ENCODE results near the gene MFNG. TPM values are rescaled to one million over a fixed set of nuclear protein-coding genes. Genes with fewer than 3 reads are reported as not detected.

MFNG gene
- total RNA-seq, 1 donor = 0.72 TPM

GRCh38 chr22:37498289-37498909, 12.2 kb upstream of the MFNG start:
- Histone ChIP-seq H2AFZ (ENCODE audit: low read length) (no peak overlapping the region), H3K79me2 (ENCODE audit: insufficient read depth, low read length) (no peaks in the 10 kb centered on the region), H4K20me1 (ENCODE audit: insufficient read depth, low read length) (peaks cover 6% of the 10 kb centered on the region), H3K27ac (ENCODE audit: low read depth, low read length) (no peak overlapping the region), H3K4me1 (ENCODE audit: insufficient read depth, low read length) (peaks cover 28% of the 10 kb centered on the region), H3K4me3 (ENCODE audit: insufficient read depth, low read length) (no peak overlapping the region), H3K9me3 (ENCODE audit: low read depth, low read length) (no peaks in the 10 kb centered on the region), H3K36me3 (ENCODE audit: insufficient read depth, low read length) (peaks cover 32% of the 10 kb centered on the region), H3K27me3 (ENCODE audit: insufficient read depth, low read length) (no peaks in the 10 kb centered on the region), H3K4me2 (ENCODE audit: insufficient read depth, low read length) (no peak overlapping the region)
- no peak for DNase-seq (ENCODE audit: insufficient read length, low spot score, missing footprints)
- TF ChIP-seq, protein P1, sequence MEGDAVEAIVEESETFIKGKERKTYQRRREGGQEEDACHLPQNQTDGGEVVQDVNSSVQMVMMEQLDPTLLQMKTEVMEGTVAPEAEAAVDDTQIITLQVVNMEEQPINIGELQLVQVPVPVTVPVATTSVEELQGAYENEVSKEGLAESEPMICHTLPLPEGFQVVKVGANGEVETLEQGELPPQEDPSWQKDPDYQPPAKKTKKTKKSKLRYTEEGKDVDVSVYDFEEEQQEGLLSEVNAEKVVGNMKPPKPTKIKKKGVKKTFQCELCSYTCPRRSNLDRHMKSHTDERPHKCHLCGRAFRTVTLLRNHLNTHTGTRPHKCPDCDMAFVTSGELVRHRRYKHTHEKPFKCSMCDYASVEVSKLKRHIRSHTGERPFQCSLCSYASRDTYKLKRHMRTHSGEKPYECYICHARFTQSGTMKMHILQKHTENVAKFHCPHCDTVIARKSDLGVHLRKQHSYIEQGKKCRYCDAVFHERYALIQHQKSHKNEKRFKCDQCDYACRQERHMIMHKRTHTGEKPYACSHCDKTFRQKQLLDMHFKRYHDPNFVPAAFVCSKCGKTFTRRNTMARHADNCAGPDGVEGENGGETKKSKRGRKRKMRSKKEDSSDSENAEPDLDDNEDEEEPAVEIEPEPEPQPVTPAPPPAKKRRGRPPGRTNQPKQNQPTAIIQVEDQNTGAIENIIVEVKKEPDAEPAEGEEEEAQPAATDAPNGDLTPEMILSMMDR (IDR thresholded peaks at IDR 0.05; ENCODE audit: extremely low read depth, low read depth, low read length) = peak; percentile 22

DNA sequence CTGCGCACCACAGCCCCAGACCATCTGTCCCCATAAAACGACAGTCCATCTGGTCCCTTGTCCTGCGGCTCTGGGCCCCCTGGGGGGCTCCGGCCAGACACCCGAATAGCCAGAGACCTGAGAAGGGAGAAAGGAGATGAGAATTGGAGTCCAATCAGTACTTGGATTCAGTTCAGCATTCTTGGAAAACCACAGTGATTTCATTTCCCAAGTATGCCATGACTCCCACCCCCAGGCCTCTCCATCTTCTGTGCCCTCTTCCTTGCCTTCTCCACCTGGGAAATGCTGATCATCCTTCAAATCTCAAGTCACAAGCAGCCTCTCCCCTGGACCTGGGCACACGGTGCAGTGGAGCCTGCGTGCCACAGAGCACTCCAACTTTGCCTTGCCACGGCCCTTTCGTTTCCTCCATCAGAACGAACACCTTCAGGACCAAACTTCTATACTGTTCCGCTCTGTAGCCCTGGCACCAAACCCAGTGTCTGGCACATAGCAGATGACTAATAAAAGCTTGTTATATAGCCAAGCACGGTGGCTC, 10.9 kb upstream of the MFNG start:
- H3K4me3 ChIP-seq (ENCODE audit: insufficient read depth, low read length) = no peak overlapping the region
- peak overlapping the region; percentile 67 for H2AFZ ChIP-seq (ENCODE audit: low read length)
- H3K4me1 ChIP-seq (ENCODE audit: insufficient read depth, low read length) = peaks cover 28% of the 10 kb centered on the region
- peaks cover under 1% of the 10 kb centered on the region for H4K20me1 ChIP-seq (ENCODE audit: insufficient read depth, low read length)
- H3K27ac ChIP-seq (ENCODE audit: low read depth, low read length) = peak overlapping the region; percentile 80
- H3K36me3 ChIP-seq (ENCODE audit: insufficient read depth, low read length) = peaks cover 26% of the 10 kb centered on the region
- H3K79me2 ChIP-seq (ENCODE audit: insufficient read depth, low read length) = no peaks in the 10 kb centered on the region
- TF ChIP-seq, protein P1 (IDR thresholded peaks at IDR 0.05; ENCODE audit: extremely low read depth, low read depth, low read length) = no peak
- no peaks in the 10 kb centered on the region for H3K9me3 ChIP-seq (ENCODE audit: low read depth, low read length)
- peak; percentile 99 for DNase-seq (ENCODE audit: insufficient read length, low spot score, missing footprints)
- H3K4me2 ChIP-seq (ENCODE audit: insufficient read depth, low read length) = peak overlapping the region; percentile 54
- H3K27me3 ChIP-seq (ENCODE audit: insufficient read depth, low read length) = no peaks in the 10 kb centered on the region

DNA sequence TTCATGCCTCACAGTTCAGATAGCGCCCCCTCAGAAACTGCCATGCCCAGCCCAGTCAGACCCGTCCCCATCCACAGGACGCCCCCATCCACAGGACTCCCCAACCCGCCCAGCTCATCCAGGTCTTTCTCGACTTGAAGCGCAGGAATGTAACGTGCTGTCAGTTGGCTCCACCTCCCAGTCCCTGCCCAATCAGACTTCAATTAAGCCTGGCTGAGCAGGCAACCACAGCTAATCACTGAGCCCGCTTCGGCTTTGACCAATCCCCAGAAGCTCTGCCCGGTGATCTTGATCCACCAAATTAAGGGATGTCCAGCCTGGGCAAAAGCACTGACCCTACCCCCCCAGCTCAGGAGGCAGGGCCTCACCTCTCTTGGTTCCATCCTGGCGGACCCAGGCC, 10.5 kb upstream of the MFNG start:
- no peaks in the 10 kb centered on the region for H3K79me2 ChIP-seq (ENCODE audit: insufficient read depth, low read length)

GRCh38 chr22:37493979-37494378, 7.8 kb upstream of the MFNG start:
- no peak overlapping the region for H3K4me2 ChIP-seq (ENCODE audit: insufficient read depth, low read length)
- H3K27ac ChIP-seq (ENCODE audit: low read depth, low read length) = no peak overlapping the region
- no peak for DNase-seq (ENCODE audit: insufficient read length, low spot score, missing footprints)
- TF ChIP-seq, protein P1 (IDR thresholded peaks at IDR 0.05; ENCODE audit: extremely low read depth, low read depth, low read length) = no peak
- no peaks in the 10 kb centered on the region for H3K9me3 ChIP-seq (ENCODE audit: low read depth, low read length)
- H2AFZ ChIP-seq (ENCODE audit: low read length) = no peak overlapping the region
- H3K27me3 ChIP-seq (ENCODE audit: insufficient read depth, low read length) = no peaks in the 10 kb centered on the region
- no peaks in the 10 kb centered on the region for H3K79me2 ChIP-seq (ENCODE audit: insufficient read depth, low read length)
- no peaks in the 10 kb centered on the region for H4K20me1 ChIP-seq (ENCODE audit: insufficient read depth, low read length)
- H3K36me3 ChIP-seq (ENCODE audit: insufficient read depth, low read length) = peaks cover 22% of the 10 kb centered on the region
- no peak overlapping the region for H3K4me3 ChIP-seq (ENCODE audit: insufficient read depth, low read length)
- H3K4me1 ChIP-seq (ENCODE audit: insufficient read depth, low read length) = peaks cover 16% of the 10 kb centered on the region

More for the DNA sequence above, 10.5 kb upstream of the MFNG start:
- peak overlapping the region; percentile 80 for H3K27ac ChIP-seq (ENCODE audit: low read depth, low read length)
- H3K4me2 ChIP-seq (ENCODE audit: insufficient read depth, low read length) = peak overlapping the region; percentile 54
- no peaks in the 10 kb centered on the region for H4K20me1 ChIP-seq (ENCODE audit: insufficient read depth, low read length)
- H3K36me3 ChIP-seq (ENCODE audit: insufficient read depth, low read length) = peaks cover 26% of the 10 kb centered on the region
- H3K4me1 ChIP-seq (ENCODE audit: insufficient read depth, low read length) = peaks cover 23% of the 10 kb centered on the region
- H2AFZ ChIP-seq (ENCODE audit: low read length) = no peak overlapping the region
- H3K4me3 ChIP-seq (ENCODE audit: insufficient read depth, low read length) = no peak overlapping the region
- TF ChIP-seq, protein P1 (IDR thresholded peaks at IDR 0.05; ENCODE audit: extremely low read depth, low read depth, low read length) = no peak
- no peaks in the 10 kb centered on the region for H3K9me3 ChIP-seq (ENCODE audit: low read depth, low read length)
- DNase-seq (ENCODE audit: insufficient read length, low spot score, missing footprints) = peak; percentile 96
- H3K27me3 ChIP-seq (ENCODE audit: insufficient read depth, low read length) = no peaks in the 10 kb centered on the region

Measured in osteoblast (primary cell).